Measurements from ENCODE around the gene PRKN. TPM values are rescaled to one million over a fixed set of nuclear protein-coding genes. Genes with fewer than 3 reads are reported as not detected.

The PRKN gene
- total RNA-seq, 1 donor from 2014 or later = 5.9 TPM

DNA sequence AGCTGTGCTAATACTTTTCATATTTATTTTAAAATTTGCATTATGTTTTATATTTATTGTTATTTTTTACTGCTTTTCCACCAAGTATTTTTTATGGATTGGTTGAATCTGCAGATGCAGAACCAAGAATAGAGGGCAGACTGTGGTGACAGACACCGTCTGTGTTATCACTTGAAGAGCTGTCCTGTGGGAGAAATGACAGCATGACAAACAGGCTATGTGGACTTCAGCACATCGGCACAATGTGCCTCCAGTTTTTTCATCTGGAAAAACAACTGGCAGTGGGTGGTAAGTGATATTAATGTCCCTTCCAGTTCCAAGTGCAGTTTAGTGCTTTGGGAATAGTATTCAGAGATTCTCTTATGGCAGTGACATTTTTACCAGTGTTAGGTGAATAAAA is 492.9 kb downstream of the PRKN start:
- DNase-seq = no peak

DNA sequence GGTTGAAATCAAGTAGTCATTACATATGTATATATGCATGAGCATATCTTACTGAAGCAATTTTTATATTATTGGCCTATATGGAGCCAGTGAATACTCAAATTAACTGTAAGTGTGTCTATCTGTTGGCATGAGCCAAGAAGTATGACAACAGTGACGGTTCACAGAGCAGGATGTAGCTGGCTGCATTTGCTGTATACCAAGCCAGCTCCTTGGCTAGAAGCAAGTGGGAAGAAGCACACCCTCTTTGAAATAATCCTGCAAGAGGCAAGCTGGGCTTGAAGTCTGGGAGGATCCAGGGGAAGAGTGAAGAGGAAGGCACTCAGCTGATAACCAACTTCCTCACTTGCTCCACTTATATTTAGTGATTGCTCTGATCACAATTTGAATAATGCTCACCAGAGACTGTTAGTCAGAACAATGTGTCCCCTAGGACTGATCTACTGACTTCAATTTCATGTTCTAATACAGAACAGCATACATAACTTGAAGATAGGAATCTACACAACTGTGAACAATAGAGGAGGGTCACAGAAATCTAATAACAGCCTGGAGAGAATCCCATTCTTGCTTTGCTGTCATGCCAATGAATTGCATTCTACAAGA is 497.3 kb downstream of the PRKN start:
- no peak for DNase-seq

DNA sequence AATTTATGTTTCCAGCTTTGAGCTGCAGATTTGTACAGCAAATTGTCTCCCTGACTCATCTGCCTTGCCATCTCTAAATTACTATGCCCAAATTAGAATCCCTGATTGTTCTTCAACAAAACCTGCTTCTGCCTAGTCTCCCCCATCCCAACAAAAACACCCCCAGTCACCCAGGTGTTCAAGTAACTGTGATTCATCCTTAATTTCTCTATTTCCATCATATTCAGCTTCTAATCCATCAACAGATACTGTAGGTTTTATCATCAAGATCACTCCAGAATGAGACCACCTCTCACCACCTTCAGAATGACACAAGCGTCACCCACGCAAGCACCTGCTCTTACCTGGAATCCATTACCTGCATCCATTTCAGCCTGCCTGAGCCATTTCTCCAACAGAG is 498.5 kb downstream of the PRKN start:
- DNase-seq = no peak

DNA sequence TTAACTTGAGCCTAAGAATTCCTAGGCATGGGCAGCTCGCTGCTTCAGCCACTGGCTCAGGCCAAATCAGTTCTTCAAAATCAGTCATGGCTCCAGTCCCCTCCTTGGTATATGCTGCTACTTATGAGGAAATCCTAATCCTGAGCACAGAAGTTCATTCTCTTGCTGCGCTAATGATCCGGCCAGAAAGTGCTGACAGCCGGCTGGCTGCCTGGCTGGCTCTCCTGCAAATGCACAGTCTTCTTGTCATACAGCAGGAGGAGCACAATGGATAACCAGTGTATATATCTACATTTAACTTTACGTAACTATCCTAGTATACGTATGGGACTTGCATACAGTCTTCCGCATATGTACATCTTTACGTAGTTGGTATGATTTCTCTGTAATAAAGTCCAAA is 500.8 kb downstream of the PRKN start:
- DNase-seq = no peak

DNA sequence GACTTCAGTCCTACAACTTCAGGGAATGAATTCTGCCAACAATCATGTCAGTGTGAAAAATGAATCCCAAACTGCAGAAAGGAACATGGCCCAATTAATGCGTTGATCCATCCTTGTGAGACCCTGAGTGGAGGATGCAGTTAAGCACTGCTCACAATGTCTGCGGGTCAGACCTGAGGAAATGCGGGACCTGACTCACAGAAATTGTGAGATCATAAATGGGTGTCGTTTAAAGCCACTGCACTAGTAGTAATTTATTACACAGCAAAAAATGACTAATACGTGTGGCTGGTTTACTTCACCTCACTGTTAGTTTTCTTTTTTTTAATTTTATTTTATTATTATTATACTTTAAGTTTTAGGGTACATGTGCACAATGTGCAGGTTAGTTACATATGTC is 505.0 kb downstream of the PRKN start:
- DNase-seq = no peak

DNA sequence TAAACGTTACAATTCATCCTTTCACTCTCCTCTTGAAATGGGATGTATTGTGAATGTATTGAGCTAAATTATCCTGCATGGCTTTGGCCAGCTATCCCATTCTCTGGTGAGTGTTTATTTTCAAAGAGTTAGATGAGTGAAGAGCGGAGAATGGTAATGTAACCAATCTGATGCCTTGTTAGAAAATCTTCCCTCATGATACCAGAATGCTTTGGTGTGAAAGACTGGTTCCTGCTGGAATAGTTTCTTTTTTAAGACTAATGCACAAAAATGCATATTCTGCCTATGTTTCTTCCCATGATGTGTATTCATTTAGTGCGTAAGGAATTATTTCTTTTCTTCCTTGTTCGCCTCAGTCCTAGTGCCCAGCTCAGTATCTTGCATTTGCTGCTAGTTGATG is 506.7 kb downstream of the PRKN start:
- DNase-seq = no peak

DNA sequence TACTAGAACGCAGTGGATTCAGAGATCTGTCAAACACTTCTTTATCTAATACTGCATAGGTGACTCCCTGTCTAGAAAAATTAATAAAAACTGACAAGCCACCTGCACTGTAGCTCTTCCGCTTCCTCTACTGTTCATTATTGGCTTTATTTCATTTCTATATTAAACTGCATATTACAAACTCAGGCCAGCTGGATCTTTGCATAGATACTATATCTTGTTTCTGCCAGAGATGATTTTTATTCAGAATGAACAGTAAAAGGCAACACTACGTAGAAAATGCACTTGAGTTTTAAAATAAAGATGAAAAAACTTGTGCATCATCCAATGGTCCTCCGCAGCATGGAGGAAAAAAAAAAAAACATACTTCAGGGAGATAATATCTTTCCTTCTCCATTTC is 508.3 kb downstream of the PRKN start:
- DNase-seq = no peak

DNA sequence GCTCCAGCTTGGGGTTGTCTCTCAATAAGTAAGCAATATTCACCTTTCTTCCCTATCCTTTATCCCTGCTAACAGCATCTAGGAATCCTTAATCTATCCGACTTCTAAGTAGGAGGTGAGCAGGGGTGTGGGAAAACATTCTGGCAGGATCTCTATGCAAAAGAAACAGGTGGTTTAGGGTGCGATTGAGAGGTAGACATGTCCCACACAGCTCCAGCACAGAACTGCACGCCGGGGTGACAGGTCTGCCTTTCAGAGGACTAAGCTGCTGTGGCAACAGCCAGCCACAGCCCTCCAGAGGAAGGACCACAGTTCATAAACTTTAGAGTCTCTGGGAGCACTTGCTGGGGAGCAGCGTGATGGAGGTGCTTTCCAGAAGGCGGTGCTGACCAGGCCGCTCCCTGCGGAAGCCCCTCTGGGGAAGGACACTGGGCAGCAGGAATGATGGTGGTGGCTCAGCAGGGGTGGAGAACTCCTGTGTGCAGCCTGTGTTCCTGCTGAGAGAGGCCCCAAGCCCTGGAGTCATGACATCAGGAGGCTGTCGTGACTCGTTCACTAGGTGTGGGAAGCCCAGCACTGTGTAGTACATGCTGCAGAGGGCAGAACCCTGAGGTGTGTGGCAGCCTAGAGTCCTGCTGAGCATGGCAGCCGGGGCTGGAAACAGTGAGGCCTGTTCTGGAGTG is 509.6 kb downstream of the PRKN start:
- DNase-seq = no peak

DNA sequence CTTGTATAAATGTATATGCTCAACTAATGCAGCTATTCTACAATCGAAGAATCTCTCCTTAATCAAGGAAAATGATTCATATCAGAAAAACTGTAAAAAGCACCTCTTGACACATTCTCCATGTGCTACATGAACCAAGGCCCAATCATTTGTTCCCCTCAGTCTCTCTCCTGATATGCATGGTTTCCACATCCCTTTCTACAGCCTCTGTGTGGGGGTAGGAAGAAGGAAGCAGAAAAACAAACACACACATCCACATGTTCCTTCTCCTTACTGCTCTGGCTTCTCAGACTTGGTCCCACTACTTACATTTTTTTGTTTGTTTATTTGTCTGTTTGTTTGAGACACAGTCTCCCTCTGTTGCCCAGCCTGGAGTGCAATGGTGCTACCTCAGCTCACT is 510.5 kb downstream of the PRKN start:
- DNase-seq = no peak

DNA sequence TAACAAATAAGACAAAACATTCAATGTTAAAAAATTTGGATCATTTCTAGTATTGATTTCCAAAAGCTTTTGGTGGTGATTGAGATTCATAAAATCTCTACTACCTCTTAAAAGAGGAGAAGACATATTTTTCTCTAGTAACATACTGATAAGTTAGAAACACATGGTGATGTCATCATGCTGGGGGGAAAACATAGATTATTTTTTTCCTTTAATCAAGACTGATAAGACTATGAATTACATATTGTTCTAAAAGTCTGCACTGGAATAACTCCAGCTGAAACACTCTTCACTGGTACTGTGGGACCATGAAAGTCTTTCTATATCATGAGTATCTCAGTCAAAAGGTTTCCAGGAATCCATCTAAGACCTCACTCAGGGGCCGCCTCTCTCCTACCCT is 515.8 kb downstream of the PRKN start:
- DNase-seq = no peak

DNA sequence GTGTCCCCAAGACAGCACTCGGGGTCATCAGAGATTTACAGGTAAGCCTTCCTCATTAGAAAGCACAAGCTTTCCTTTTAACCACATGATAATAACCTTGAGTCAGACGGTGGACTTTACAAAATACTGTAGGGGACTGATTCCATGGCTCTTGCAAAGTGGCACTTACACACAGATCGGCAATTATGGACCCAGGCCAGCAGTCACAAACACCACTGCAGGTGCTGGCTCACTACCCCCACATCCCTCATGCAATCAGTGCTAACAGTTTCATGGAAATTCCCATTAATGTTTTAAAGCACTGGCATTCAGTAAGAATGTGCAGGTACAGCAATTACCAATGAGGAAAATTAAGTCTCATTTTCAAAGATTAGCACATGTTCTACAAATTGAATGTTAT is 516.5 kb downstream of the PRKN start:
- DNase-seq = no peak

DNA sequence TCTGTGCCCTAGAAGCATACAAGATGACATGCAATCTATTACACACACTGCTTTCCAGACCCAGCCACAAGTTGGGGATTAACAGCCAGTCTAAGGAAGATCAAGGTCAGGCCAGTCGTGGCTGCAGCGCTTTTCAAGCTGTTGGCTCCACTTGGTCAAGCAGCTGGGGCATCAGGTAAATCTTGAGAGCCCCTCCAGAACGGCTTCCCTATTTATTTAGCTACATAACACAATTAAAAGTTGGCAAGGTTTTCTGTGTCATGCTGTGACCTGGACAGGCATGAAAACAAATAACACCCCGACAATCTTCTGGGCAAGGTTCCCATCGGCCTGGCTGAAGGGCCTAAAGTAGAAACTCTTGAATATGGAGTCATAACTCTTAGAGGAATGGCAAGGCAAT is 524.3 kb downstream of the PRKN start:
- no peak for DNase-seq

DNA sequence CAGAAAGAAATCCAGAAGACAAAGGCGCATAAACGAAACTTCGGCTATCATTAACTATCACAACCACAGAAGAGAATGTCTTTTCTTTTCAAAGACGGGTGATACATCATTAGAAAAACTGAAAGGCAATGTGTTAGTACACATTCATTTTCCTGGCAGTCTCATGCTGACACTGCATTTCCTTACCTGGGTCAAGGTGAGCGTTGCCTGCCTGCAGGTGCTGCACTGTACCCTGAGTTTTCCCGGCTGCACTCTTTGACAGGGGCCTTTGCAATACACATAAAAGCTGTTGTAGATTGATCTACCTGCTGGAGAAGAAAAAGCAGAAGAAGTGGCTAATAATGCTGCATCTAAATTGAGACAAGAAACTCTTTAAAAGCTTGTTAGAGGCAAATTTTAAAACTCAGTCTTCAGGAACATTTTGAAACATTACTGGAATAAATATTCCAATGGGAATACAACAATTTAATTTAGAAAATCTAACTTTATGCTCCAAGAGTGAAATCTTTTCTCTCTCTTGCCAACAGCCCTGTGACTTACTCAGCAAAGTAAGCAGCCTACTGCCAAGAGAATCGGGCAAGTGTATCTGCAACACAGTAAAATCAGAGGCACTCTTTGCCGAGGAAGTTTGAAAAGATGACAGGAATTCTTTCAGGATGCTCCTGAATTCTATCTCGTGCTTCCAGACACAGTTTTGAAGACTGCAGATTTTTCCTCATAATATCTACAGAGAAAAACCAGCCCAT is 526.4 kb downstream of the PRKN start:
- DNase-seq = no peak

DNA sequence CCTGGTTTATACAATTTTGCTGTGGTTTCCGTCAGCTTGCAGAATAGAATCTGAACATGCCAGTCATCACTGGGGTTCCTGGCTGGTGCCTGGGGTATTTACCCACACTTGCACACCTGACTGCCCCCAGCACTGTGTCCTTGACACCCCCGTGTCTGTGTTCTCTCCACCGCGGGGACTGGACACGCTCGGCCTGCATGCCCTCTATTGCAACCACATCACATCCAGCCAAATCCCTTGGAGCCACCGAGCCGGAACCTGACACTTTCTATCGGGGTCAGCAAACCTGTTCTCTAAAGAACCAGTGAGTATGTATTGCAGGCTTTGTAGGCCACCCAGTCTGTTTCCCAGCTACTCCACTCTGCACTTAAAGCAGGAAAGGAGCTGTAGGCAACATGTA is 527.5 kb downstream of the PRKN start:
- no peak for DNase-seq

DNA sequence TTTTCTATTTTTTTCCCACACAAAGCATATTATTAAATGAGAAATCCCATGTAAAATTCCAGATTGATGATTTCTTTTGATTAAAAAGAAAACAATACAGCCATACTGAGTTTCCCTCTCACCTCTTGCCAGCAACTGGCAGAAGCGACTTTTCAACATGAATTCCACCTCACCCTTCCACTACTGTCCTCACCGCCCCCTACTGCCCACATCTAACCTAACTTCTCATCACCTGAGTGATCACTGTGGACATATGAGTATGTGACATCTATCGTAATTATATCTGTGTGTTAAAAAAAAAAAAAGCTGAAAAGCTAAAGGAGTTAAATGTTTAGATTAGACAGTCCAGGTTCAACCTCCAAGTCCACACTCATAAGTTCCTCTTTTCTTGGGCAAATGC is 528.6 kb downstream of the PRKN start:
- no peak for DNase-seq

DNA sequence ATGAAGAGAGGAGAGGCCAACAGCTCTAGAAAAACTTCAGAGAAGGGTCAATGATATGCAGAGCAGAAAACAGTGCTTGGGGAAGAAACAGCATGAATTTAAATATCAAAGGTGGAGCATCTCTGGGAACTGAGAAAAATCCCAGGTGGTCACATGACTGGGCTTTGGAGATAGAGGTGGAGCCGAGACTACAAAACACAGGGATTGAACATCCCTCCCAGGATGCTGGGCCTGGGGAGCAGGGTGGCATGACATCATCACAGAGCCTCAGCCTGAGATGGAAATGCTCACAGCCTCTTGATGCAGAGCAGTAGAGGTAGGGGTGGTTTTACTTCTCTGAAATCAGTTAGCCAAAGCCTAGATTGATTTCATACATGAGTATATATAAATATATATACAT is 529.5 kb downstream of the PRKN start:
- DNase-seq = no peak

DNA sequence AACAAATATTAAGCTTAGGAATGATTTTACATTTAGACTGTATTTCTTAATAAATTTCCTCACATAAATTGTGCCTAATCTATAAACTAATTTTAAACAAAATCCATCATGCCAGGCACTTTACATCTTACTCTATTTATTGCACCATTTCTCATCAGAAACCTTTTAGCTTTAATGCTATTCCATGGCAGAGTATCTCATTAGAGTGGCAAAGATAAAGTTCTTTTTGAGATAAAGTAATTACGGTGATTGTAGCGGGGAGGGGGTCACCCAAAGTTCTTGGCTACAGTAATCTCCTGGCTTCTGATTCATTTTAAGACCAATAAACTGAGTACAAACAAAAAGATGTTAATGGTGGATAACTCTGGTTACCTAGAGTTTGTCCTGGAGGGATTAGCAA is 532.1 kb downstream of the PRKN start:
- DNase-seq = no peak

DNA sequence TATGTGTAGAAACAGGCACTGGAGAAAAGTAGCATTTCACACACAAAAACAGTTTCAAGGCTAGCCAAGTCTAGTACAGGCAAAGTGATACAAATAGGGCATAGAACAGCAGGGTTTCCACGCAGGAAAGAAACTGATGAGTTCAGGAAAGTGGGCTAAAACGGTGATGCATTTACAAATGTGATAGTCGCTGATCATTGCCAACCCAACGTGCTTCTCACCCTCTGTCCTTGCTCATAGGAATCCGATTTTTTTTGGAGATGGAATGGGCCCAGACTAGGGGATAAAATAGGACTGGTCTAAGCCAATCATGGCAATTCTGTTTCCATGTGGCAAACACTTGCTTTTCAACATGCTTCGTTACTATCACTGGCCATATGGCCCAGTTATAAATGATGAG is 536.6 kb downstream of the PRKN start:
- DNase-seq = no peak

DNA sequence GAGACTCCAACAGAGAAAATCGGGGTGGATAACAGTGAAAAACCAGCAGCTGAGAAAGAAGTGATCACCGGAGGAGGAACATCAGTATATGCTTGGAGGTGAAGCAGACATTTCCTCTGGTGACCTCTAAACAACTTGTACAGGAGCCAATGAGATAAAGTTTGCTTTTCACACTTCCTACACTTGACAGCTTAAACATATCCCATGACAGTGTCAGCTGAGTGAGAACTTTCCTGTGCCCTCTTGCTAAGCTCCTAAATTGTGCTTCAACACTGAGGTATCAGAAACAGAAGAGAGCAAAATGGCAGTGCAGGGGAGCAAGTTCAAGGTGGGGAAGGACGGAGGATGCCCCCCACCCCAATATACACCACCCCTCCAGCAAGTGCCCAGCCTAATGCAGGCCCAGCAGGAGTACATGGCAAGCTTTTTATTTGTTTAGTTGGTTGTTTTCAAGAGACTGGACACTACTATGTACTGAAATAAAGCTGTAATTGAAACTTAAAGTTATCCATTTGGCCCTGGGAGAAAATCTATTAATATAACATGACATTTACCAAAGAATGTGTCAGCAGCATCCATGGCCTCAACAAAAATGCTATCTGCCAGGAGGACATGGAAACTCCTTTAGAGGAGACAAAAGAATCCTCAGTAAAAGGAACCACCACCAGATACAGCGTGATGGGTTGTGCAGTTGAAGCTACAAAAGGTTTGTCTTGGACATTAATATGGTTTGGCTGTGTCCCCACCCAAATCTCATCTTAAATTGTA is 540.2 kb downstream of the PRKN start:
- no peak for DNase-seq

DNA sequence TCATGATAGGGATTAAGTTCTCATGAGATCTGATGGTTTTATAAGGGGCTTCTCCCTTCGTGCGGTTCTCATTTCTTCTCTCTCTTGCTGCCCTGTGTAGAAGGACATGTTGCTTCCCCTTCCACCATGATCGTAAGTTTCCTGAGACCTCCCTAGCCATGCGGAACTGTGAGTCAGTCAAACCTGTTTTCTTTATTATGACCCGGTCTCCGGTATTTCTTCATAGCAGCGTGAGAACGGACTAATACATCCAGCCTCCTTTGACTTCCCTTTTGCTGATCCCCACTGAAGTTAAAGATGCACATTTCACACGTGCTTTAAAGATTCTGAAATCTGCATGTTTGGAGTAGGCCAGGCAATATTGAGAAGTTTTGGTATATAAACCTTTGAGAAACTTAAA is 543.1 kb downstream of the PRKN start:
- DNase-seq = no peak

DNA sequence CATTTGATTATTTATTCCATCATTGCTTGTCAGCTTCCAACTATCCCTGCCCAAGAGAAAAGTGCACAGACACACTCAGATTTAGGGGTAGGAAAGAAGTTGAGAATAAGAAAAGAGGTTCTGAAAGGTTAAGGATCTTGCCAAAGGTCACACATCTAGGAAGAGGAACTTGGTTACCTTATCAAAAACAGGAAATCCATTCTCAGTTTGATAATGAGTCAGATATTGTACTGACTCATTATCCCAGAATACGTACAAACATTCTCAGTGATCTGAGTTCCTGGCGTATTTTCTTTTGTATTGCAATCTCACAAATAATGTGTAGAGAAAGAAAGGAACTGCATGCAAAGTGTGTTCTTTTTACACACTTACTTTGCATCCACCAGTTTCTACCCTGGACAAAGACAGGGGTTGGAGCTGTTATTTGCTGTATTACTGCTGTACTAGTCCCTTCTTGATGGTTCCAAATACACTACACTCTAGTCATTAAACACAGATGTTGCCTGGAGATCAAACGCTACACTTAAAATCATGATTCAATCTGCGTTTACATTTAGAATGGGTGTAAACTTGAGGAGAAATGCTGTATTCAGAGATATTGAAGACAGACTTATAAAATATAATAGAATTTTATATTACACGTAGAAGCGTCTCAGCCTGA is 545.7 kb downstream of the PRKN start:
- DNase-seq = no peak

DNA sequence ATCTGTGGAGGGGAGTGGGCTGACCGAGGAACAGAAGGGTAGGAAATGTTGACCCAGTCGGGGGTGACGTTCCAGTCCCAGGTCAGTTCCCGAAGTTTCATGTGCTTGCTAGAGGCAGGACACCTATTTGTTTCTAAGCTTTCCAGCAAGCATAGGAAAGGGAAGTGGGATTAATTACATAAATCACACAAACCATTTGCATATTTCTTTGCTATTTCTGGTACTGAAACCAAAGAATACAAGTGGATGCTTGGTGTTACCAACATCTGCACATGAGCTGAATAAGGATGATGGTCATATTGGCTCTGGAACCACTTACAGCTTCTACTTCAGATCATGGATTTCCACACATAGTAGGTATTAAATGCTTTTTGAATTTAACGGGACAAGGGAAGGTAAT is 546.5 kb downstream of the PRKN start:
- no peak for DNase-seq

Data from occipital lobe (tissue), 2 donors.